CD14-positive monocyte (primary cell): Measurements from ENCODE around the gene AFG1L. TPM values are rescaled to one million over a fixed set of nuclear protein-coding genes. Genes with fewer than 3 reads are reported as not detected.

Experiments
- DNase-seq, 3 donors: peaks; one replicate each; pipeline ENCODE4 v3.0.0-alpha.2; 2011 to 2022
- H2AFZ ChIP-seq: 2 replicates; pipeline ENCODE4 v1.6.0; 2012; ENCODE audit warnings: mild to moderate bottlenecking, low read depth, low read length, inconsistent platforms; ENCODE audit not compliant: insufficient read depth, poor library complexity, severe bottlenecking
- H3K27ac ChIP-seq, 2 donors: 1 replicate in 1 of 2; 2 replicates in 1 of 2; pipeline ENCODE4 v1.5.1; 2012 to 2013; ENCODE audit warnings: low read length in 2 of 2, control low read depth in 1 of 2, inconsistent platforms in 1 of 2, low read depth in 1 of 2, mild to moderate bottlenecking in 1 of 2
- H3K27me3 ChIP-seq, 2 donors: one replicate each; pipeline versions ENCODE4 v1.6.0 to v1.6.1; 2011 to 2013; ENCODE audit warnings: low read length in 2 of 2; ENCODE audit not compliant: control insufficient read depth in 2 of 2, insufficient read depth in 2 of 2
- H3K36me3 ChIP-seq, 2 donors: replicated peaks in 1 of 2; 1 replicate in 1 of 2; 2 replicates in 1 of 2; pipeline versions ENCODE4 v1.5.1 to v1.6.1; 2012 to 2013; ENCODE audit warnings: low read length in 2 of 2, control low read depth in 1 of 2, inconsistent platforms in 1 of 2, mild to moderate bottlenecking in 1 of 2; ENCODE audit not compliant: insufficient read depth in 2 of 2, control insufficient read depth in 1 of 2
- H3K4me1 ChIP-seq, 2 donors: 1 replicate in 1 of 2; 2 replicates in 1 of 2; pipeline versions ENCODE4 v1.5.1 to v1.6.1; 2012 to 2013; ENCODE audit warnings: low read length in 2 of 2, control low read depth in 1 of 2, inconsistent platforms in 1 of 2, mild to moderate bottlenecking in 1 of 2, moderate library complexity in 1 of 2; ENCODE audit not compliant: insufficient read depth in 2 of 2, control insufficient read depth in 1 of 2
- H3K4me2 ChIP-seq: replicated peaks from 2 replicates; pipeline ENCODE3; 2012; ENCODE audit warnings: low read length, moderate library complexity, mild to moderate bottlenecking; ENCODE audit not compliant: poor library complexity, severe bottlenecking; ENCODE audit errors: extremely low read depth
- H3K4me3 ChIP-seq, 3 experiments: fragments of 200-600 bp in 1 of 3; sonication (generic) in 1 of 3; replicated peaks in 1 of 3; 1 replicate in 2 of 3; 2 replicates in 1 of 3; pipeline ENCODE4 v1.5.1; 2011 to 2013; ENCODE audit warnings: low read length in 3 of 3, mild to moderate bottlenecking in 3 of 3, control low read depth in 2 of 3, low read depth in 2 of 3, inconsistent platforms in 1 of 3, moderate library complexity in 1 of 3
- H3K79me2 ChIP-seq: 2 replicates; pipeline ENCODE4 v1.6.0; 2012; ENCODE audit warnings: mild to moderate bottlenecking, control low read depth, inconsistent platforms, low read length, moderate library complexity; ENCODE audit not compliant: insufficient read depth
- H3K9ac ChIP-seq: 2 replicates; pipeline ENCODE4 v1.6.0; 2017; ENCODE audit warnings: low read length, mild to moderate bottlenecking; ENCODE audit not compliant: insufficient read depth, poor library complexity, severe bottlenecking
- H3K9me3 ChIP-seq, 2 donors: replicated peaks in 1 of 2; 1 replicate in 1 of 2; 2 replicates in 1 of 2; pipeline versions ENCODE4 v1.5.1 to v1.6.1; 2012 to 2013; ENCODE audit warnings: low read length in 2 of 2, control low read depth in 1 of 2; ENCODE audit not compliant: control insufficient read depth in 1 of 2, insufficient read depth in 1 of 2
- H4K20me1 ChIP-seq: 2 replicates; pipeline ENCODE4 v1.6.0; 2012; ENCODE audit warnings: mild to moderate bottlenecking, low read length, control low read depth, moderate library complexity; ENCODE audit not compliant: insufficient read depth
- H3K27ac Mint-ChIP-seq, 7 donors: one replicate each; pipeline ENCODE4 v1.8.0; 2020; ENCODE audit warnings: mild to moderate bottlenecking in 7 of 7, mixed read lengths in 7 of 7, moderate library complexity in 6 of 7, inconsistent platforms in 2 of 7
- H3K27me3 Mint-ChIP-seq, 3 donors: one replicate each; pipeline ENCODE4 v1.8.0; 2021 to 2022; ENCODE audit warnings: low read depth in 3 of 3, mild to moderate bottlenecking in 3 of 3, mixed read lengths in 3 of 3, moderate library complexity in 3 of 3, inconsistent platforms in 1 of 3
- H3K36me3 Mint-ChIP-seq, 2 donors: one replicate each; pipeline ENCODE4 v1.8.0; 2020; ENCODE audit warnings: mixed read lengths in 2 of 2, inconsistent platforms in 1 of 2, mild to moderate bottlenecking in 1 of 2
- H3K4me1 Mint-ChIP-seq: one replicate; pipeline ENCODE4 v1.8.0; 2020; ENCODE audit warnings: mild to moderate bottlenecking, mixed read lengths
- H3K4me3 Mint-ChIP-seq, 2 donors: one replicate each; pipeline ENCODE4 v1.8.0; 2020; ENCODE audit warnings: mild to moderate bottlenecking in 2 of 2, mixed read lengths in 2 of 2, moderate library complexity in 1 of 2
- H3K9me3 Mint-ChIP-seq, 7 donors: one replicate each; pipeline ENCODE4 v1.8.0; 2020 to 2022; ENCODE audit warnings: mixed read lengths in 7 of 7, mild to moderate bottlenecking in 6 of 7, moderate library complexity in 6 of 7, inconsistent platforms in 2 of 7
- WGBS: methylation state at CpG from one replicate; pipeline ENCODE4 v1.1.5; 2013; ENCODE audit warnings: missing lambda C conversion rate; ENCODE audit not compliant: insufficient coverage; 5-methylcytosine and 5-hydroxymethylcytosine counted together
- intact Hi-C, 2 donors: fragments of 100-400 bp; cut with micrococcal nuclease; formaldehyde crosslinking; loops; one replicate each; pipeline versions ENCODE4 v1.15.0 to v1.15.1; 2023
- polyA plus RNA-seq, 3 donors: library from polyadenylated mRNA; depleted of rRNA in 1 of 3; unstranded in 2 of 3; stranded (reverse) in 1 of 3; fragments of 300-500 nt in 2 of 3; fragments of >200 nt in 1 of 3; fragmentation: Illumina TruSeq in 2 of 3; gene quantifications; 1 replicate in 2 of 3; 2 replicates in 1 of 3; pipeline ENCODE4 v1.2.3, GENCODE V29; 2012 to 2021
- TF ChIP-seq, protein P1 (sequence below): fragments of 200-600 bp; IDR thresholded peaks from one replicate; pipeline ENCODE4 v1.8.0; 2022; ENCODE audit warnings: antibody characterized with exemption, mild to moderate bottlenecking

AFG1L gene
- polyA plus RNA-seq, 3 donors, result 0.95 to 2.8 (median 2.7) TPM

DNA sequence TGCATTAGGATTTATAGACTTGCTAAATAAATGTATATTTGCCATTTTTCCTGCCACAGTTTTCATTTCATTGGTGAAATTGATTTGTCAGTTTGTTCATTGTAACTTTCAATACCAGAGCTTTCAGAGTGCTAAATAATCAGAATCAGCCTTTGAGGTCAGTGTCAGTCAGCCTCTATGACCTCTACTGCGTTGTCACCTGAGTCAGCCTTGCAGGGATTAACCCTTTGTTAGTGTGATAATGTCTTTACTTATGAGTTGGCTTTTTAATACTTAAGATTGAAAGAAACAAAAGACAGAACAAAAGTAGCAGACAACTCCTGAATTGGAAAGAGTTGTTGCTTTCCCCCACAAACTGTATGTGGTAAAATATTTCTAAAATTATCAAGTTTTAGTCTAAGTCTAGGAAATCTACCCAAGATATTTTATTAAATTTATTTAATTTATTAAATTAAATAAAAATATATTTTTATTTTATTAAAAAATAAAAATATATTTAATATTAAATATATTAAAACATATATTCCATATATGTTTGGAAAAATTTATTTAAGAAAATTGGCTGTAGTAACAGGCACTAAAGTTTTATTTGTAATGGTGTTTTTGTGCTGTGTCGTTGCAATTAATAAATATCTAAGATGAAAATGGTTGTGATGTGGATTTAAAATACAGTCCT lies 125.2 kb downstream of the AFG1L start:
- no peak overlapping the region for H3K9ac ChIP-seq
- DNase-seq, result no peak
- no peaks in the 10 kb centered on the region for H3K36me3 ChIP-seq
- no peak overlapping the region for H3K27ac ChIP-seq
- H3K4me3 ChIP-seq, result no peak overlapping the region
- H3K27me3 ChIP-seq, result no peaks in the 10 kb centered on the region
- no peaks in the 10 kb centered on the region for H3K9me3 ChIP-seq
- Mint-ChIP-seq H3K9me3 (peaks cover 0 to 2% (median 0%) of the 10 kb centered on the region in 7 donors), H3K4me1 (no peaks in the 10 kb centered on the region), H3K27me3 (no peaks in the 10 kb centered on the region), H3K36me3 (no peaks in the 10 kb centered on the region), H3K4me3 (no peak overlapping the region), H3K27ac (no peak overlapping the region)
- no CpG with 5 or more reads among the region's 2 CpGs for WGBS
- H2AFZ ChIP-seq, result no peak overlapping the region
- H3K4me2 ChIP-seq, result no peak overlapping the region
- TF ChIP-seq, protein P1, sequence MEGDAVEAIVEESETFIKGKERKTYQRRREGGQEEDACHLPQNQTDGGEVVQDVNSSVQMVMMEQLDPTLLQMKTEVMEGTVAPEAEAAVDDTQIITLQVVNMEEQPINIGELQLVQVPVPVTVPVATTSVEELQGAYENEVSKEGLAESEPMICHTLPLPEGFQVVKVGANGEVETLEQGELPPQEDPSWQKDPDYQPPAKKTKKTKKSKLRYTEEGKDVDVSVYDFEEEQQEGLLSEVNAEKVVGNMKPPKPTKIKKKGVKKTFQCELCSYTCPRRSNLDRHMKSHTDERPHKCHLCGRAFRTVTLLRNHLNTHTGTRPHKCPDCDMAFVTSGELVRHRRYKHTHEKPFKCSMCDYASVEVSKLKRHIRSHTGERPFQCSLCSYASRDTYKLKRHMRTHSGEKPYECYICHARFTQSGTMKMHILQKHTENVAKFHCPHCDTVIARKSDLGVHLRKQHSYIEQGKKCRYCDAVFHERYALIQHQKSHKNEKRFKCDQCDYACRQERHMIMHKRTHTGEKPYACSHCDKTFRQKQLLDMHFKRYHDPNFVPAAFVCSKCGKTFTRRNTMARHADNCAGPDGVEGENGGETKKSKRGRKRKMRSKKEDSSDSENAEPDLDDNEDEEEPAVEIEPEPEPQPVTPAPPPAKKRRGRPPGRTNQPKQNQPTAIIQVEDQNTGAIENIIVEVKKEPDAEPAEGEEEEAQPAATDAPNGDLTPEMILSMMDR, result no peak
- intact Hi-C loops, result no loop called here
- H4K20me1 ChIP-seq, result no peaks in the 10 kb centered on the region
- no peaks in the 10 kb centered on the region for H3K79me2 ChIP-seq
- H3K4me1 ChIP-seq, result no peaks in the 10 kb centered on the region

DNA sequence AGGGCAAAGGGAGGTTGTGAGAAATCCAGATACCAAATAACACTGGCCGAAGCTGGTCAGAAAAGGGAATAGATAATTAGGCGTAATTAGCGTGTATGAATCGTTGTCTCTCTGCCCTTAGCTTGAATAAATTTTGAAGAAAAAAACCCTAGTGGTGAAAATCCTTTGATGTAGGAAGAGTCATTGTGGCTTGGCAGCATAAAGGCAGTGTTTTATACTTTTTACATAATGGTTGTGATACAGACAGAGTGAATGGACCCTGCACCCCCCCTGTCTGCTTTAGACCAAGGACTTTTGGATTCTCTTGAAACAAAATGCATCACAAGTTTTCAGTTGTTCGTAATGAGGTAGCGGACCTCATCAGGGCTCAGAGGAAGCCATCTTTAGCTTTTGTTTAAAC lies 126.5 kb downstream of the AFG1L start:
- no peaks in the 10 kb centered on the region for H3K9me3 ChIP-seq
- no peaks in the 10 kb centered on the region for H3K27me3 ChIP-seq
- Mint-ChIP-seq H3K27me3 (no peaks in the 10 kb centered on the region), H3K27ac (no peak overlapping the region), H3K9me3 (peaks cover 0 to 2% (median 0%) of the 10 kb centered on the region in 7 donors), H3K4me1 (no peaks in the 10 kb centered on the region), H3K4me3 (no peak overlapping the region), H3K36me3 (no peaks in the 10 kb centered on the region)
- no peaks in the 10 kb centered on the region for H3K4me1 ChIP-seq
- H3K4me3 ChIP-seq, result no peak overlapping the region
- no peak for DNase-seq
- TF ChIP-seq, protein P1, result no peak
- intact Hi-C loops, result no loop called here
- H3K79me2 ChIP-seq, result no peaks in the 10 kb centered on the region
- no peak overlapping the region for H3K4me2 ChIP-seq
- H2AFZ ChIP-seq, result no peak overlapping the region
- H3K9ac ChIP-seq, result no peak overlapping the region
- WGBS, result no CpG with 5 or more reads among the region's 6 CpGs
- H3K27ac ChIP-seq, result no peak overlapping the region
- no peaks in the 10 kb centered on the region for H4K20me1 ChIP-seq
- no peaks in the 10 kb centered on the region for H3K36me3 ChIP-seq
